ENCODE measurements around the gene RDH12.

The RDH12 gene

GRCh38 chr14:67735336-67736147 is 33.9 kb downstream of the RDH12 start:
- no peak overlapping the region for H3K27ac ChIP-seq
- TF ChIP-seq, protein P1, sequence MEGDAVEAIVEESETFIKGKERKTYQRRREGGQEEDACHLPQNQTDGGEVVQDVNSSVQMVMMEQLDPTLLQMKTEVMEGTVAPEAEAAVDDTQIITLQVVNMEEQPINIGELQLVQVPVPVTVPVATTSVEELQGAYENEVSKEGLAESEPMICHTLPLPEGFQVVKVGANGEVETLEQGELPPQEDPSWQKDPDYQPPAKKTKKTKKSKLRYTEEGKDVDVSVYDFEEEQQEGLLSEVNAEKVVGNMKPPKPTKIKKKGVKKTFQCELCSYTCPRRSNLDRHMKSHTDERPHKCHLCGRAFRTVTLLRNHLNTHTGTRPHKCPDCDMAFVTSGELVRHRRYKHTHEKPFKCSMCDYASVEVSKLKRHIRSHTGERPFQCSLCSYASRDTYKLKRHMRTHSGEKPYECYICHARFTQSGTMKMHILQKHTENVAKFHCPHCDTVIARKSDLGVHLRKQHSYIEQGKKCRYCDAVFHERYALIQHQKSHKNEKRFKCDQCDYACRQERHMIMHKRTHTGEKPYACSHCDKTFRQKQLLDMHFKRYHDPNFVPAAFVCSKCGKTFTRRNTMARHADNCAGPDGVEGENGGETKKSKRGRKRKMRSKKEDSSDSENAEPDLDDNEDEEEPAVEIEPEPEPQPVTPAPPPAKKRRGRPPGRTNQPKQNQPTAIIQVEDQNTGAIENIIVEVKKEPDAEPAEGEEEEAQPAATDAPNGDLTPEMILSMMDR (conservative IDR thresholded peaks at IDR 0.05): no peak
- TF ChIP-seq ZFX (IDR thresholded peaks at IDR 0.05): no peak

DNA sequence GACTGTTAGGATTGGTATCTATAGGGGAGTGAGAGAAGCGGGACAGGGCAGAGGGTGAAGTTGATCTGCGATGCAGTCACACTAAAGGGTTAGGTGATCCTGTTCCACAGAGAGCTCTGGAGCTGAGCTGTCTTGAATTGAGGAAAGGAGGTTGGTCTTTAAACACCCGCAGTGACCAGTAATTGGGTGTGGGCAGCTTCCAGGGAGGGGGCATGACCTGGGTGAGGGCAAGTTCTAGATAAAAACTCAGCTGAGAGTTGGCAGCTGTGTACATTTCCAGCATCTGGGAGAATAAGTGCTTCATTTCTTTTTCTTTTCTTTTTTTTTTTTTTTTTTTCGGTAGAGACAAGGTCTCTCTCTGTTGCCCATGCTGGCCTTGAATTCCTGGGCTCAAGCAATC is 35.1 kb downstream of the RDH12 start:
- H3K27ac ChIP-seq: no peak overlapping the region
- TF ChIP-seq, protein P1 (conservative IDR thresholded peaks at IDR 0.05): no peak
- TF ChIP-seq ZFX (IDR thresholded peaks at IDR 0.05): no peak

- no peak overlapping the region for H3K27ac ChIP-seq
- no peak for TF ChIP-seq ZFX (IDR thresholded peaks at IDR 0.05)
- TF ChIP-seq, protein P1 (conservative IDR thresholded peaks at IDR 0.05): no peak
These were observed 37.2 kb downstream of the RDH12 start for GRCh38 chr14:67738740-67739504.

DNA sequence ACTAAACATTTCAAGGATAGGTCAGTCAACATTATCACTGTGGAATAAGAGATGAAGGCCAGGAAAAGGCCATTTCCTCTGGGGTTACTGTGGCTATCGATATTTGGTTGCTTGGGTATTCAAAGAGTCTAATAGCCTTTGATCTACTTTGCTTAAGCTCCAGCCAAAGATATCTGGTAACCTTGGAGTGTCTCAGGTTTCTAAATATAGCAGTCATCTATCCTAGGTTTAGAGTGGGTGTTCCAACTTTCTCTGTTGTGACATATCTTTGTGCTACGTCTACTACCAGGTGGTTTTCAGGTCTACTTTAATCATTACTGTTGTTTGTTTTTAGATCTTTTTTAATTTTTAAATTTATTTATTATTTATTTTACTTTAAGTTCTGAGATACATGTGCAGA is 42.4 kb downstream of the RDH12 start:
- TF ChIP-seq, protein P1 (conservative IDR thresholded peaks at IDR 0.05): no peak
- no peak for TF ChIP-seq ZFX (IDR thresholded peaks at IDR 0.05)
- H3K27ac ChIP-seq: no peak overlapping the region

DNA sequence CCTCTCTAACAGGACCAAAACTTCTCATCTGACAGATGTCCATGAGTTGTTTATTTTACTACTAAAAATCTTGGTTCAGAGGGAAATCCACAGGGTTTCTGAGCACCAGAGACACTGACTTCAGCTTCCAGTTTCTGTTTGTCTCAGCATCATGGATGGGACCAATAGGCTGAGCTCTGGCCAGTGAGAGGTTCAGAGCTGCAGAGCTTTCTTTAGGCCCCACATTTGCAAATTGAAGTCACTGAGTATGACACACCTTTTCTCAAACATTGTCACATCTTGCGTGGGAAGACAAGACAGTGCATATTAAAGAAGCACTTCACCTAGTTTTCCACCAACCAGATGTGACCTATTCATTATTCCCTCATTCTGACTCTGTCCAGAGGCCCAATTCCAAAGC is 45.2 kb downstream of the RDH12 start:
- no peak for TF ChIP-seq ZFX (IDR thresholded peaks at IDR 0.05)
- TF ChIP-seq, protein P1 (conservative IDR thresholded peaks at IDR 0.05): no peak
- no peak overlapping the region for H3K27ac ChIP-seq

DNA sequence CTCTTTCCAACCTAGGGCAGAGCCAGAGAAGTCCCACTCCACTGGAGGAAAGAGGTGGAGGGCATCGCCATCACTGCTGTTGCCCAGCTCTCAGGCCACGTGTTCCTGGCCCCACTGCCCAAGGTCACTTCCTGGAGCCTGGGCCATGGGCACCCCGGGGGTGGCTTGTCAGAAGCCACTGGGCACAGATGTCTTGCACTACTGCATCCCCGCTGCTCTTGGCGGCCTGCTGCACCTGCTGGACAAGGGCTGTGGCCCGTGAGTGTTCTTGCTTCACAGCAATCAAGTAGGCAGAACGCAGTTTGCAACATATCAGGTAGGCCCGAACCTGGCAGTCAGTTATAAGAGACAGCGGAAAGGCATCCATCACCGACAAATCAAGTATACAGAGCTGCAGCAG is 46.6 kb downstream of the RDH12 start:
- H3K27ac ChIP-seq: no peak overlapping the region
- no peak for TF ChIP-seq ZFX (IDR thresholded peaks at IDR 0.05)
- TF ChIP-seq, protein P1 (conservative IDR thresholded peaks at IDR 0.05): no peak
